DMS153 (cell line): ENCODE data around the gene PNPLA5.

ENCODE experiments used
- DNase-seq: peaks from one replicate; lab custom pipeline; 2025; lab: John Stamatoyannopoulos, UW

PNPLA5 gene

GRCh38 chr22:43838571-43839307 is 53.1 kb downstream of the PNPLA5 start:
- DNase-seq: no peak

- no peak for DNase-seq
Observed at GRCh38 chr22:43838161-43838560, 53.7 kb downstream of the PNPLA5 start.

GRCh38 chr22:43837666-43838065 is 54.1 kb downstream of the PNPLA5 start:
- no peak for DNase-seq

GRCh38 chr22:43835736-43836135 is 56.1 kb downstream of the PNPLA5 start:
- no peak for DNase-seq

DNA sequence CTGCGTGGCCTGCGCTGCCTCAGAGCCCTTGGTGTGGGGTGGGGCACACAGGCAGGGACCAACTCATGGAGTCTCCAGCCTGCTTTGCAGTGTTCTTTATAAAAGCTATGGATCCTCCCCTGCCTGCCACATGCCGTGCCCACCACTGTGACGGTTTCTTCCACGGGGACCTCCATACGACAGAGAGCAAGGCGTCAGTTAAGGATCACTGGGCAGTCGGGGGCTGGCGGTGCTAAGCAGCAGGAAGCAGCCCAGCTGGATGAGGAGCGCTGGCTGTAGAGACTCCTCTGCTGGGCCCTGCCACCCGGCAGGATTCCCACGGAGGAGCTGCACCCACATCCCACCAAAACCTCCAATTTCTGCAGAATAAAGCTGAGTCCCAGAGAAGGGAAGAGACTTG is 56.6 kb downstream of the PNPLA5 start:
- DNase-seq: no peak

DNA sequence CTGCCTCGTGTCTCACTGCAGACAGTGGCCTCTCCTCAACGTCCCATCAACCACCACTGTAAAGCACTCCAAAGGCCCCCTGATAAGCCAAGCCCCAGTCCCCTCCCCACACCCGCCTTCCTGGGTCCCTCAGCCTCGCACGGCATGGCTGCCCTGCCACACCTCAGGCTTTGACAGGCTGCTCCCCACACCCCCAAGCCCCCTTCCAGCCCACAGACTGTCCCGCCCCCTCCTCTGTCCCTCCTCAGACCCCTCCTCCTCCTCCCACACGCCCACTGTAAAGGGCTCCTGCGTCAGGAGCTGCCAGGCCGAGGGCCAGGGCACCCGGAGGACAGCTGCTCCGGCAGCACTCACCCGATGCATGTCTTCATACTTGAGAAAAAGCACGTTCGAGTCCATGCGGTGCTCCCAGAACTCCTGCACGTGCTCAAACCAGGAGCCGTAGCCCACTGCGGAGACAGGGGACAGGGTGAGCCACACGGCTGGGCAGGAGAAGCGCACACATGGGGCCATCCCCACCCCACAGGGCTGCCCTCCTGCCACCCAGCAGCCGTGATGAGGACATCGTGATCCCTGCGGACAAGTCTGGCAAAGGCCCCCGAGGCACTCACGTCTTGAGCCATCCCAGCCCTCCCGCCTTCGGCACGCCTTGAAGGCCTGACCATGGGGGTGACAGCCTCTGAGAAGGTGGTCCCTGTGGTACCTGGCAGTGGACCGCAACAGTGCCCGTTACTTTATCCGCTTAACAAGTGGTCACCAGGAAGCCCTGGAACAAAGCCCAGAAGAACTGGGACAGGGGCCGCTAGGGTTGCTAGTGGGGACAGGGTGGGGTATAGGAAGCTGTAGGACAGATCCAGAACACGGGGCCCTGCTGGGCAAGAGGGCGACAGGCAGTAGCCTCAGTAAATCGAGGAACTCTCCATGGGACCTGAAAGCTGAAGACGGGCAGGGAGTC is 58.2 kb downstream of the PNPLA5 start:
- DNase-seq: no peak

- DNase-seq: no peak
Observed at GRCh38 chr22:43832393-43833265, 59.2 kb downstream of the PNPLA5 start.

DNA sequence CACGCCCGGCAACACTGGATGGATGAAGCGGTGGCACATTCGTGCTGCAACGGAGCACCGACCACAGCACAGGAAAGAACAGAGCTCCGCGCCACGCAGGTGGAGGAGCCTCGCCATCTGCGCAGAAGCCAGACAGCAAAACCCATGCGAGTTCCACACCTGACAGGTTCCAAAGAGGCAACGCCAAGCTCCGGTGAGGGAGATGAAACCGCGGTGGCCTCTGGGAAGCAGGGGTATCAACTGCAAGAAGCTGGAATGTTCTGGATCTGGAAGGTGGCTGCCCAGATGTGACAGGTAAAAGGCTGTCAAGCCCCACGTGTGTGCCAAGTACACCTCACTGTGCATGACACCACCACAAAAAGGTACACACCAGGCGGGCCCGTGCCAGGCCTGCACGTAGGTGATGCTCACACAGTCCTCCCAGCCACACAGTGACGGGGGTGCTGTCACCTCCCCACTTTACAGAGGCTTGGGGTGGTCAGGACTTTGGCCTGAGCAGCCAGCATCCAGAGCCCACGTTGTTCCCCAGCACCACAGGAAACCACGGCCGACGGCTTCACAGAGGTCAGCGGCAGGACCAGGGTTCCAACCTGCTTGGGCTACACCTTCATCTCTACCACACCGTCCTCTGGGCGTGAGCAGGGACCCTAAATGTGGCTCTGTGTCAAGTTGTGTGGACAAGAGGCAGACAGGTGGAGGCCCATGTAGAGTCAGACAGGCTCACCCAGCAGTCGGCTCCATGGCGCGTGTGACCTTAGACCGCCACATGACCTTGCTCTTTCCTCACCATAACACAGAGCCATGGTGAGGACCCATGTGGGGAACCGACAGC is 60.0 kb downstream of the PNPLA5 start:
- no peak for DNase-seq

DNA sequence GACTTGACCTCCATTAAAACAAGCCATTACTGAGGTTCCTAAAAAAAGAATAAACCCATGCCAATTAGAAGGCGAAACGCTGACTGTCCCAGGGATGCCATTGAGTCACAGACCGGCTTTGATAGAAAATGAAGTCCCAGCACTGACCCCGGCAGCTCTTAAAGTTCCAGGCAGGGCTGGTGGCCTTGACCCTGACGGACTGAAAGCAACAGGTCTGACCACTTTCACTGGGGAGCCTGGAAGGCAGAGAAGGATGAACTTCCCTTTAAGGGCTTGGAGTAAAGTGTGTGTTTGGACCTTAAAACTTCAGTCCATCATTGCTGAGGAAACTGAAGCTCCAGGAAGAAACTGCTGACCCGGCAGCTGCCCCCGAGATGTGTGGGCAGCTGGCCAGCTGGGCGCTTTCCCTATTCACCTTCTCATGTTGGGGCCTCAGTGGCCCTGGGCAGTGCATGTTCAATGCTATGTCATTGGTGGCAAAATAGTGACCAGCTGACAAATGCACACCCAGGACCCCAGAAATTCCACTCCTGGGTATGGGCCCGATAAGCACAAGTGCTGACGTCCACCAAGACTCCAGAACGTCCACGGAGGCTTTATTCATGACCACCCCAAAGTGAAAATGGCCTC is 60.8 kb downstream of the PNPLA5 start:
- DNase-seq: no peak

GRCh38 chr22:43829904-43830851 is 61.6 kb downstream of the PNPLA5 start:
- no peak for DNase-seq
